ENCODE measurements around the gene CAMSAP1. TPM values are rescaled to one million over a fixed set of nuclear protein-coding genes. Genes with fewer than 3 reads are reported as not detected.

The CAMSAP1 gene
- total RNA-seq, 6 experiments from 2014 or later = 5.2 to 16.1 (median 10.4) TPM

DNA sequence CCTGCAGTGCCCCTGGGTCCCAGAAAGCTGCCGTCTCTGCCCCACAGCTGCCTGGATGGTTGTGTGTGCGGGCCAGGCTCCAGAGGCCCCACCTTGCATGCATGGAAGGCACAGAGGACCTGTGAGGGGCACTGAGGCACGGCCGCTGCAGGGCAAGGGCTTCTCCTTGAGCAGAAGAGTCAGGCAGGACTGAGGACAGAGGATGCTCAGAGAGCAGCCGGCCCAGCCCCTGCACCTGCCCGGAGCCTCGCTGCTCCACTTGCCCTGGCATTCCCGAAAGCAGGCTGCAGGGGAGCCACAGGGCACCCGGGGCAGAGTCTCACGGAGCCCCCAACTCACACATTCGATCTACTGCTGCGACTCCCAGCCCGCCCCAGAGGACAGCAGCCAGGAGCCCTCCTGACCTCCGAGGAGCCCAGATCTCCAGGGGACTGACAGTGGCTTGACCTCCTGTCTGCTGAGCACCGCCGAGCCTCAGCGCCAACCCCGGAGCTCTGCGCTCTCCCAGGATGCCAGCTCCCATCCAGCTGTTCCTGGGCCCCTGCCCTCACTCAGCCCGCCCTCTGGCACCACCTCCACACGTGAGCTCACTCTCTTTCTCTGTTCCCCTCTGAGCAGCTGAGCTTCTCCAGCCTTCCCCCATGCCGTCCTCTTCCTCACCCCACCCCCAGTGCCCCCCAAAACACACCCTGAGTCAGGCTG is 110.4 kb downstream of the CAMSAP1 start:
- 35% methylated on average over 3 of the region's 22 CpGs for WGBS (ENCODE audit: insufficient coverage, low coverage, low lambda C conversion rate, missing lambda C conversion rate)

DNA sequence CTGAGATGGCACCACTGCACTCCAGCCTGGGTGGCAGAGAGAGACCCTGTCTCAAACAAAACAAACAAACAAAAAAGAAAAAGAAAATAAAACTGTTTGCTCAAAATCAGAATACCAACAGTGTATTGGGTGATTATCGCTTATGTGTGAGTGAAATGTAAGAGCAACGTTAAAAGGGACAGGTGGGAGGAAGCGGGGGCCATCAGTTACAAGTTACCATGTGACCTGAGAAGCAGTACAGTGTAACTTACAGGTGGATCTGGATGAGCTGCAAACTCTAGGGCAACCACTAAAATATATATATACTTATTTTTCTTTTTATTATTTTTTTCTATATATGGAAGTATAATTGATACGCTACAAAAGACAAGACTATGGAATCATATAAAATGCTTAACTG is 112.0 kb downstream of the CAMSAP1 start:
- WGBS (ENCODE audit: insufficient coverage, low coverage, low lambda C conversion rate, missing lambda C conversion rate) = 78% methylated on average over 4 of the region's 4 CpGs
- no peaks in the 10 kb centered on the region for H3K36me3 ChIP-seq
- TF ChIP-seq POLR2A (IDR thresholded peaks at IDR 0.05) = no peak
- TF ChIP-seq, protein P1, sequence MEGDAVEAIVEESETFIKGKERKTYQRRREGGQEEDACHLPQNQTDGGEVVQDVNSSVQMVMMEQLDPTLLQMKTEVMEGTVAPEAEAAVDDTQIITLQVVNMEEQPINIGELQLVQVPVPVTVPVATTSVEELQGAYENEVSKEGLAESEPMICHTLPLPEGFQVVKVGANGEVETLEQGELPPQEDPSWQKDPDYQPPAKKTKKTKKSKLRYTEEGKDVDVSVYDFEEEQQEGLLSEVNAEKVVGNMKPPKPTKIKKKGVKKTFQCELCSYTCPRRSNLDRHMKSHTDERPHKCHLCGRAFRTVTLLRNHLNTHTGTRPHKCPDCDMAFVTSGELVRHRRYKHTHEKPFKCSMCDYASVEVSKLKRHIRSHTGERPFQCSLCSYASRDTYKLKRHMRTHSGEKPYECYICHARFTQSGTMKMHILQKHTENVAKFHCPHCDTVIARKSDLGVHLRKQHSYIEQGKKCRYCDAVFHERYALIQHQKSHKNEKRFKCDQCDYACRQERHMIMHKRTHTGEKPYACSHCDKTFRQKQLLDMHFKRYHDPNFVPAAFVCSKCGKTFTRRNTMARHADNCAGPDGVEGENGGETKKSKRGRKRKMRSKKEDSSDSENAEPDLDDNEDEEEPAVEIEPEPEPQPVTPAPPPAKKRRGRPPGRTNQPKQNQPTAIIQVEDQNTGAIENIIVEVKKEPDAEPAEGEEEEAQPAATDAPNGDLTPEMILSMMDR (IDR thresholded peaks at IDR 0.05) = no peak
- H3K9me3 ChIP-seq = no peaks in the 10 kb centered on the region
- ATAC-seq = no peak
- intact Hi-C loops (cut with DNase I) = no loop called here
- no peaks in the 10 kb centered on the region for H3K4me1 ChIP-seq
- no peak for DNase-seq
- H3K4me3 ChIP-seq = no peak overlapping the region
- H3K27ac ChIP-seq = no peak overlapping the region
- no peaks in the 10 kb centered on the region for H3K27me3 ChIP-seq

More for the DNA sequence above, 110.4 kb downstream of the CAMSAP1 start:
- Histone ChIP-seq H3K4me3 (no peak overlapping the region), H3K4me1 (no peaks in the 10 kb centered on the region), H3K27me3 (no peaks in the 10 kb centered on the region), H3K36me3 (no peaks in the 10 kb centered on the region), H3K27ac (no peak overlapping the region), H3K9me3 (no peaks in the 10 kb centered on the region)
- ATAC-seq (peak in 1 of 4 donors; percentile 3), DNase-seq (no peak)
- TF ChIP-seq, protein P1 (IDR thresholded peaks at IDR 0.05) = no peak
- no peak for TF ChIP-seq POLR2A (IDR thresholded peaks at IDR 0.05)
- intact Hi-C loops (cut with DNase I) = no loop called here

DNA sequence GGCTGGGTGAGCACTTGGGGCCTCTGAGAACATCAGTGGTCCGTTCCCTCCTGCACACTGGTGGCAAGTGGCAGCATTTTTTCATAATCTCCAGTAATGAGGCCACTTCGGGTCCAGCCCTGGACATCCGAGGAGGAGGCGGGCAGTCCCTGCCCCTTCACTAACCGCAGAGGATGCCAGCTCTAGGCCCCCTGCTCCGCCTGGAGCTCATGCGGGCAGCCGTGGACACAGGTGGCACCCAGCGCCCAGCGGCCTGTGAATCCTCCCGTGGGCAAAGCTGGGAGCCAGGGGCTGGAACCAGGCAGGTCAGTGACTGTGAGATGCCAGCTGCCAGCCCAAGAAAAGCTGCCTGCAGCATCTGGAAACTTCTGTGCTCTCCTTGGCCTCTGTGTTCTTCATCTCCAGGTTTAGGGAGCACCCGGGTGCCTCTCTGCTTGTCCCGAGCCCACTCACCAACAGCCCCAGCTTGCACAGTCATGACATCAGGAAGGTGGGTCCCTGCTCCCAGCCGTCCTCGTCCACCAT is 112.9 kb downstream of the CAMSAP1 start:
- intact Hi-C loops (cut with DNase I) = no loop called here
- WGBS (ENCODE audit: insufficient coverage, low coverage, low lambda C conversion rate, missing lambda C conversion rate) = 70% methylated on average over 2 of the region's 15 CpGs
- no peak for TF ChIP-seq POLR2A (IDR thresholded peaks at IDR 0.05)
- TF ChIP-seq, protein P1 (IDR thresholded peaks at IDR 0.05) = no peak
- Histone ChIP-seq H3K36me3 (no peaks in the 10 kb centered on the region), H3K27ac (no peak overlapping the region), H3K4me1 (no peaks in the 10 kb centered on the region), H3K9me3 (no peaks in the 10 kb centered on the region), H3K27me3 (no peaks in the 10 kb centered on the region), H3K4me3 (no peak overlapping the region)
- DNase-seq (no peak), ATAC-seq (no peak)

DNA sequence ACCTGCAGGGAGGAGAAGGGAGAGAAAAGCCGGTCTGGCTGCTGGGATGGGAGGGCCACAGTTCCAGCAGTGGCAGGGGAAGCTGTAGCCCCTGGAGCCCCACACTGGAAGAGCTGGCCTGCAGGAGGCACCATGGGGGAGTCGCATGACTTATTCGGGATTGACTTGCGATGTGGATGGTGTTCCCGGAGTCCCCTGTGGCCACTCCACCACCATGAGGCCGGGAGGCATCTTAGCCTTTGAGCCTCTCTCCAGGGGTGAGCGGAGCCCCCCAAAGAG is 113.3 kb downstream of the CAMSAP1 start:
- intact Hi-C loops (cut with DNase I) = no loop called here
- ATAC-seq = no peak
- no peak for DNase-seq
- TF ChIP-seq POLR2A (IDR thresholded peaks at IDR 0.05) = no peak
- TF ChIP-seq, protein P1 (IDR thresholded peaks at IDR 0.05) = no peak
- H3K4me1 ChIP-seq = no peaks in the 10 kb centered on the region
- no CpG with 5 or more reads among the region's 7 CpGs for WGBS (ENCODE audit: insufficient coverage, low coverage, low lambda C conversion rate, missing lambda C conversion rate)
- no peak overlapping the region for H3K4me3 ChIP-seq
- H3K9me3 ChIP-seq = no peaks in the 10 kb centered on the region
- H3K27me3 ChIP-seq = no peaks in the 10 kb centered on the region
- H3K27ac ChIP-seq = no peak overlapping the region
- no peaks in the 10 kb centered on the region for H3K36me3 ChIP-seq
